ENCODE data around the gene SPATA3.

The SPATA3 gene

GRCh38 chr2:231049286-231050017 lies 53.5 kb downstream of the SPATA3 start:
- no peak for DNase-seq (ENCODE audit: low read depth in 2 of 2)

- no peak for DNase-seq (ENCODE audit: low read depth in 2 of 2)
Observed at GRCh38 chr2:231050018-231050901, 54.3 kb downstream of the SPATA3 start.

GRCh38 chr2:231051116-231051515 lies 55.2 kb downstream of the SPATA3 start:
- DNase-seq (ENCODE audit: low read depth in 2 of 2) = no peak

- DNase-seq (ENCODE audit: low read depth in 2 of 2) = peak; percentile 76 to 77
Observed at GRCh38 chr2:231052494-231053451, 56.9 kb downstream of the SPATA3 start.

- DNase-seq (ENCODE audit: low read depth in 2 of 2) = no peak
Observed at GRCh38 chr2:231053846-231054245, 57.9 kb downstream of the SPATA3 start.

- DNase-seq (ENCODE audit: low read depth in 2 of 2) = peak; percentile 78 to 89
Observed at GRCh38 chr2:231056453-231057416, 60.8 kb downstream of the SPATA3 start, which contains the start of gene PSMD1. Gene PSMD1, plus strand, starts transcription at chr2:231056867. Its CDS starts 159 bp downstream, at chr2:231057026.

- no peak for DNase-seq (ENCODE audit: low read depth in 2 of 2)
Observed at GRCh38 chr2:231057590-231057989, 61.7 kb downstream of the SPATA3 start.

All from stimulated activated CD8-positive, alpha-beta memory T cell treated with anti-CD3 and anti-CD28 coated beads, Interleukin-2, amount 100 ng/mL, for 48 hours (primary cell).